Measurements from ENCODE around the gene WASL.

DNA sequence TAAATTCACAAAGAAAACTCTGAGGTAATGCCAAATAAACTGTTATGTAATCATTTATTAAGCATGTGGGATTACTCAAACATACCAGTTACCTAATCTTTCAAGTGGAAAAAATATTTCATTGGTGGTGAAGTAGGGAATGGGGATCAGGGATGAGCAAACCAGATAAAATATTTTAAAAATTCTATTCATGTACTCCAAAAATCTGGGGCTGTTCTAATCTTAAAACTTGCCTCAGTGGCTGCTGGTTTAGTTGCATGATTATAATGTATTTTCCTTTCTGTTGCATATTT is 73.7 kb downstream of the WASL start:
- TF ChIP-seq, protein P1, sequence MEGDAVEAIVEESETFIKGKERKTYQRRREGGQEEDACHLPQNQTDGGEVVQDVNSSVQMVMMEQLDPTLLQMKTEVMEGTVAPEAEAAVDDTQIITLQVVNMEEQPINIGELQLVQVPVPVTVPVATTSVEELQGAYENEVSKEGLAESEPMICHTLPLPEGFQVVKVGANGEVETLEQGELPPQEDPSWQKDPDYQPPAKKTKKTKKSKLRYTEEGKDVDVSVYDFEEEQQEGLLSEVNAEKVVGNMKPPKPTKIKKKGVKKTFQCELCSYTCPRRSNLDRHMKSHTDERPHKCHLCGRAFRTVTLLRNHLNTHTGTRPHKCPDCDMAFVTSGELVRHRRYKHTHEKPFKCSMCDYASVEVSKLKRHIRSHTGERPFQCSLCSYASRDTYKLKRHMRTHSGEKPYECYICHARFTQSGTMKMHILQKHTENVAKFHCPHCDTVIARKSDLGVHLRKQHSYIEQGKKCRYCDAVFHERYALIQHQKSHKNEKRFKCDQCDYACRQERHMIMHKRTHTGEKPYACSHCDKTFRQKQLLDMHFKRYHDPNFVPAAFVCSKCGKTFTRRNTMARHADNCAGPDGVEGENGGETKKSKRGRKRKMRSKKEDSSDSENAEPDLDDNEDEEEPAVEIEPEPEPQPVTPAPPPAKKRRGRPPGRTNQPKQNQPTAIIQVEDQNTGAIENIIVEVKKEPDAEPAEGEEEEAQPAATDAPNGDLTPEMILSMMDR (IDR thresholded peaks at IDR 0.05) = no peak
- no peak for TF ChIP-seq POLR2A (IDR thresholded peaks at IDR 0.05)
